Prostate gland (tissue), 2 donors: ENCODE data around the gene MNT. TPM values are rescaled to one million over a fixed set of nuclear protein-coding genes. Genes with fewer than 3 reads are reported as not detected.
"Not testable (repeated sequence)": the region's sequence is repeated elsewhere in the genome, so short reads cannot be mapped to it uniquely, and the experiment has no call there.

Experiments used
- DNase-seq: peaks from one replicate; pipeline ENCODE4 v3.0.0-alpha.2; 2019; ENCODE audit warnings: low spot score
- H3K27ac ChIP-seq, 2 donors: fragments of 200-600 bp; sonication (generic); 2 replicates each; pipeline ENCODE4 v1.5.1; 2017 to 2019
- H3K27me3 ChIP-seq: fragments of 200-600 bp; sonication (generic); replicated peaks from 2 replicates; pipeline ENCODE4 v1.5.1; 2019; ENCODE audit not compliant: insufficient read depth
- H3K36me3 ChIP-seq, 2 donors: fragments of 200-600 bp; sonication (generic); 1 replicate in 1 of 2; 2 replicates in 1 of 2; pipeline versions ENCODE4 v1.5.1 to v1.8.1; 2017 to 2019
- H3K4me1 ChIP-seq: fragments of 200-600 bp; sonication (generic); replicated peaks from 2 replicates; pipeline ENCODE4 v1.5.1; 2019
- H3K4me3 ChIP-seq, 2 donors: fragments of 200-600 bp; sonication (generic); 2 replicates each; pipeline ENCODE4 v1.5.1; 2017 to 2019
- H3K9me3 ChIP-seq: fragments of 200-600 bp; sonication (generic); 2 replicates; pipeline ENCODE4 v1.5.1; 2017
- POLR2A ChIP-seq: fragments of 450-650 bp; IDR thresholded peaks from one replicate; pipeline ENCODE4 v1.6.1; 2016; ENCODE audit warnings: antibody characterized with exemption, mild to moderate bottlenecking
- POLR2AphosphoS5 ChIP-seq: sonication (generic); formaldehyde crosslinking; IDR thresholded peaks from one replicate; pipeline ENCODE4 v1.6.1; 2017; ENCODE audit warnings: antibody characterized with exemption
- WGBS: methylation state at CpG from one replicate; pipeline ENCODE4 v1.1.5; 2018; 5-methylcytosine and 5-hydroxymethylcytosine counted together
- intact Hi-C: fragments of 100-400 bp; cut with DNase I; formaldehyde crosslinking; loops from one replicate; pipeline ENCODE4 v1.14.2; 2022
- total RNA-seq, 2 donors: library from RNA; depleted of rRNA; stranded (reverse); fragments of >200 nt; gene quantifications; one replicate each; pipeline ENCODE4 v1.1.0, GENCODE V29; 2016
- TF ChIP-seq, protein P1 (sequence below), 4 experiments: fragments of 200-600 bp in 2 of 4; fragments of 450-650 bp in 2 of 4; sonication (generic) in 2 of 4; IDR thresholded peaks; 1 replicate in 3 of 4; 2 replicates in 1 of 4; pipeline ENCODE4 v1.5.1; 2016 to 2019; ENCODE audit warnings: antibody characterized with exemption in 4 of 4, mild to moderate bottlenecking in 2 of 4, moderate library complexity in 2 of 4

The MNT gene
- total RNA-seq, 2 donors from 2014 or later: 14.8 to 32.0 TPM

DNA sequence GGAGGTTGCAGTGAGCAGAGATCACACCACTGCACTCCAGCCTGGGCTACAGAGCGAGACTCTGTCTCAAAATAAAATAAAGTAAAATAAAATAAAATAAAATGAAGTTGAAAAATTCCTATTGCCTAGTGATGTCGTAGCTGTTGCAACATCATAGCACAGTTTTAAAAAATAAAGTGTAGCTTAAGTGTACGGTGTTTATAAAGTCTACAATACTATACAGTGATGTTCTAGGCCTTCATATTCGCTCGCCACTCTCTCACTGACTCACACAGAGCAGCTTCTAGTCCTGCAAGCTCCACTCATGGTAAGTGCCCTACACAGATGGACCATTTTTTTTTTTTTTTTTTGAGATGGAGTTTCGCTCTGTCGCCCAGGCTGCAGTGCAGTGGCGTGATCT is 43.5 kb upstream of the MNT start:
- Histone ChIP-seq H3K27ac (no peak overlapping the region), H3K27me3 (no peaks in the 10 kb centered on the region), H3K4me1 (no peaks in the 10 kb centered on the region), H3K36me3 (no peaks in the 10 kb centered on the region), H3K9me3 (no peaks in the 10 kb centered on the region), H3K4me3 (no peak overlapping the region)
- WGBS: 98% methylated on average over 8 of the region's 8 CpGs
- intact Hi-C loops: no loop called here
- TF ChIP-seq POLR2AphosphoS5: no peak
- TF ChIP-seq POLR2A: no peak
- TF ChIP-seq, protein P1, sequence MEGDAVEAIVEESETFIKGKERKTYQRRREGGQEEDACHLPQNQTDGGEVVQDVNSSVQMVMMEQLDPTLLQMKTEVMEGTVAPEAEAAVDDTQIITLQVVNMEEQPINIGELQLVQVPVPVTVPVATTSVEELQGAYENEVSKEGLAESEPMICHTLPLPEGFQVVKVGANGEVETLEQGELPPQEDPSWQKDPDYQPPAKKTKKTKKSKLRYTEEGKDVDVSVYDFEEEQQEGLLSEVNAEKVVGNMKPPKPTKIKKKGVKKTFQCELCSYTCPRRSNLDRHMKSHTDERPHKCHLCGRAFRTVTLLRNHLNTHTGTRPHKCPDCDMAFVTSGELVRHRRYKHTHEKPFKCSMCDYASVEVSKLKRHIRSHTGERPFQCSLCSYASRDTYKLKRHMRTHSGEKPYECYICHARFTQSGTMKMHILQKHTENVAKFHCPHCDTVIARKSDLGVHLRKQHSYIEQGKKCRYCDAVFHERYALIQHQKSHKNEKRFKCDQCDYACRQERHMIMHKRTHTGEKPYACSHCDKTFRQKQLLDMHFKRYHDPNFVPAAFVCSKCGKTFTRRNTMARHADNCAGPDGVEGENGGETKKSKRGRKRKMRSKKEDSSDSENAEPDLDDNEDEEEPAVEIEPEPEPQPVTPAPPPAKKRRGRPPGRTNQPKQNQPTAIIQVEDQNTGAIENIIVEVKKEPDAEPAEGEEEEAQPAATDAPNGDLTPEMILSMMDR (IDR thresholded peaks at IDR 0.05): no peak
- no peak for DNase-seq

DNA sequence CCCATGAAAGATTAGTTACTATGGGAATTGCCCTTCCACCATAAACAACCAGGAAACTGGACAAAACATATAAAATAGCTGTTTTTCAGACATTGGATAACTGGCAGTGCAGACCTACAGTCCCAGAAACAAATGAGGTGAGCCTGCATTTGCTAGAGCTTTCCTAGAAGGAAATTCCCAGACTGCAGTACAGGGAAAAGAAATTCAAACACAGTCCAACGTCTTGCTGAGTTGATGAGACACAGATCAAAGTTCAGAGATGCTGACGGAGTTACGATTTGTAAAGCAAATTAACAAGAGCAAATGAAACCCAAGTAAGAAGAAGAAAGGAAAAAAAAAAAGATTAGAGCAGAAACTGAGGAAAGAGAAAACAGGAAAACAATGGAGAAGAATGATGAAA is 41.3 kb upstream of the MNT start:
- TF ChIP-seq POLR2AphosphoS5: no peak
- TF ChIP-seq, protein P1 (IDR thresholded peaks at IDR 0.05): no peak
- no peak for TF ChIP-seq POLR2A
- Histone ChIP-seq H3K4me3 (no peak overlapping the region), H3K9me3 (no peaks in the 10 kb centered on the region), H3K36me3 (peaks cover 0 to 8% of the 10 kb centered on the region in 2 donors), H3K27me3 (no peaks in the 10 kb centered on the region), H3K4me1 (no peaks in the 10 kb centered on the region), H3K27ac (no peak overlapping the region)
- 46% methylated on average over 3 of the region's 3 CpGs for WGBS
- no peak for DNase-seq
- intact Hi-C loops: no loop called here

DNA sequence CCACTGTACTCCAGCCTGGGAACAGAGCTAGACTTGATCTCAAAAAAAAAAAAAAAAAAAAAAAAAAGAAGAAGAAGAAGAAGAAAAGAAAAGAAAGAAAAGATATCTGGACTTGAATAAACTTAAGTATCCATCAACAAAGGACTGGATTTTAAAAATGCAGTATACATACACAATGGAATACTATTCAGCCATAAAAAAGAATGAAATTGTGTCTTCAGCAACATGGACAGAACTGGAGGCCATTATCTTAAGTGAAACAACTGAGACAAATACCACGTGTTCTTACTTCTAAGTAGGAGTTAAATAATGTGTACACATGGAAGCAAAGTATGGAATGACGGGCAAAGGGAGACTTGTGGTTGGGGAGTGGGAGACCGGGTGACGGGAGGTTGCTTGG is 40.1 kb upstream of the MNT start:
- Histone ChIP-seq H3K36me3 (peaks cover 0 to 9% of the 10 kb centered on the region in 2 donors), H3K4me3 (no peak overlapping the region), H3K27me3 (no peaks in the 10 kb centered on the region), H3K9me3 (no peaks in the 10 kb centered on the region), H3K4me1 (no peaks in the 10 kb centered on the region), H3K27ac (no peak overlapping the region)
- DNase-seq: no peak
- intact Hi-C loops: no loop called here
- WGBS: 93% methylated on average over 4 of the region's 4 CpGs
- TF ChIP-seq POLR2A: no peak
- TF ChIP-seq, protein P1 (IDR thresholded peaks at IDR 0.05): no peak
- no peak for TF ChIP-seq POLR2AphosphoS5

DNA sequence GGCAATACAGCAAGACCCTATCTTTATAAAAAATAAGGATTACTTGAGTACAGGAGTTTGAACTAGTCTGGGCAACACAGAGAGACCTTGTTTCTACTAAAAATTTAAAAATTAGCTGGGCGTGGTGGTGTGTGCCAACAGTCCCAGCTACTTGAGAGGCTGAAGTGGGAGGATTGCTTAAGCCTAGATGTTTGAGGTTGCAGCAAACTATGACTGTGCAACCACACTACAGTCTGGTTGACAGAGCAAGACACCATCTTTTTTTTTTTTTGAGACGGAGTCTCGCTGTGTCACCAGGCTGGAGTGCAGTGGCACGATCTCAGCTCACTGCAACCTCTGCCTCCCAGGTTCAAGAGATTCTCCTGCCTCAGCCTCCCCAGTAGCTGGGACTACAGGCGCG is 39.1 kb upstream of the MNT start:
- DNase-seq, H3K4me1 ChIP-seq, H3K9me3 ChIP-seq, H3K27me3 ChIP-seq, H3K4me3 ChIP-seq, intact Hi-C loops, H3K27ac ChIP-seq: not testable (repeated sequence)
- peaks cover 0 to 12% of the 10 kb centered on the region in 2 donors for H3K36me3 ChIP-seq
- 93% methylated on average over 6 of the region's 6 CpGs for WGBS

DNA sequence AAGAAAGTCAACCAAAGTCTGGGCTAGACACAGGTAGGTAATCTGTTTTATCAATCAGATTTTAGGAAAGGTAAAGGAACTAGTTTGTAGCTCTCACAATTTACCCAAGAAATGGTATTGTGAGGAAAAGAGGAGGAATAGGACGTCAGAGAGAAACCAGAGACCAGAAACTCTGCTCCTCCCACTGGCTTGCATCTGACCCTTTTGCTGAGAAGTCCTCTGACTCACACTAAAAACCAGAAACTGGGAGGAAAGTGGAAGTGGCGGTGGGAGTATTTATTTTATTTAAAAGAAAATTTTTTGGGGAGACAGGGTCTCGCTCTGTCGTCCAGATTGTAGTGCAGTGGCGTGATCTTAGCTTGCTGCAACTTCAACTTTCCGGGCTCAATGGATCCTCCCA is 38.0 kb upstream of the MNT start:
- TF ChIP-seq POLR2A (no peak), POLR2AphosphoS5 (no peak)
- TF ChIP-seq, protein P1 (IDR thresholded peaks at IDR 0.05): no peak
- no peaks in the 10 kb centered on the region for H3K4me1 ChIP-seq
- DNase-seq: no peak
- H3K4me3 ChIP-seq: no peak overlapping the region
- no peaks in the 10 kb centered on the region for H3K9me3 ChIP-seq
- intact Hi-C loops: no loop called here
- H3K36me3 ChIP-seq: peaks cover 0 to 12% of the 10 kb centered on the region in 2 donors
- no peaks in the 10 kb centered on the region for H3K27me3 ChIP-seq
- WGBS: 89% methylated on average over 6 of the region's 6 CpGs
- no peak overlapping the region for H3K27ac ChIP-seq
